HepG2 (cell line): Measurements from ENCODE around the gene PYGO2. TPM values are rescaled to one million over a fixed set of nuclear protein-coding genes. Genes with fewer than 3 reads are reported as not detected.

Source experiments
- AHDC1 ChIP-seq: sonication (generic); formaldehyde crosslinking; IDR thresholded peaks from 2 replicates; pipeline ENCODE4 v1.5.1; 2020; ENCODE audit warnings: mild to moderate bottlenecking, missing genetic modification reagents, borderline replicate concordance
- GZF1 ChIP-seq: sonication (generic); formaldehyde crosslinking; IDR thresholded peaks from 2 replicates; pipeline ENCODE4 v1.5.1; 2020; ENCODE audit warnings: mild to moderate bottlenecking, missing genetic modification reagents
- HNRNPUL1 ChIP-seq: fragments of 200-400 bp; formaldehyde crosslinking; IDR thresholded peaks from 2 replicates; pipeline ENCODE4 v1.6.1; 2017; ENCODE audit warnings: low read depth, mild to moderate bottlenecking, low read length, moderate library complexity
- KLF12 ChIP-seq: sonication (generic); formaldehyde crosslinking; IDR thresholded peaks from 2 replicates; pipeline ENCODE4 v1.4.0; 2020; ENCODE audit warnings: missing genetic modification reagents, borderline replicate concordance
- MATR3 ChIP-seq: sonication (generic); formaldehyde crosslinking; IDR thresholded peaks from 2 replicates; pipeline ENCODE4 v1.4.0; 2020; ENCODE audit warnings: missing genetic modification reagents
- NCOR1 ChIP-seq: fragments of 200-600 bp; sonication (generic); IDR thresholded peaks from 2 replicates; pipeline ENCODE4 v1.7.0; 2017; ENCODE audit warnings: antibody characterized with exemption, low read length, borderline replicate concordance
- NFE2 ChIP-seq: sonication (generic); formaldehyde crosslinking; IDR thresholded peaks from 2 replicates; pipeline ENCODE4 v1.4.0; 2020; ENCODE audit warnings: missing genetic modification reagents
- POGZ ChIP-seq: sonication (generic); formaldehyde crosslinking; IDR thresholded peaks from 2 replicates; pipeline ENCODE4 v1.4.0; 2020; ENCODE audit warnings: mild to moderate bottlenecking, missing genetic modification reagents
- RBM22 ChIP-seq: fragments of 200-400 bp; formaldehyde crosslinking; optimal IDR thresholded peaks from 2 replicates; pipeline ENCODE3; 2017; ENCODE audit warnings: mild to moderate bottlenecking, low read length, moderate library complexity
- SMAD9 ChIP-seq: sonication (generic); formaldehyde crosslinking; IDR thresholded peaks from 2 replicates; pipeline ENCODE4 v1.5.1; 2020; ENCODE audit warnings: mild to moderate bottlenecking, missing genetic modification reagents
- THRA ChIP-seq: sonication (generic); formaldehyde crosslinking; IDR thresholded peaks from 2 replicates; pipeline ENCODE4 v1.4.0; 2020; ENCODE audit warnings: missing genetic modification reagents, borderline replicate concordance
- XBP1 ChIP-seq: sonication (generic); formaldehyde crosslinking; IDR thresholded peaks from 2 replicates; pipeline ENCODE4 v1.5.0; 2020; ENCODE audit warnings: missing genetic modification reagents
- ZBTB3 ChIP-seq: sonication (generic); formaldehyde crosslinking; IDR thresholded peaks from 2 replicates; pipeline ENCODE4 v1.4.0; 2020; ENCODE audit warnings: low read depth, mild to moderate bottlenecking, moderate library complexity, missing genetic modification reagents, borderline replicate concordance
- ZBTB42 ChIP-seq: sonication (generic); formaldehyde crosslinking; IDR thresholded peaks from 2 replicates; pipeline ENCODE4 v1.5.0; 2020; ENCODE audit warnings: mild to moderate bottlenecking, missing genetic modification reagents
- ZNF232 ChIP-seq: sonication (generic); formaldehyde crosslinking; IDR thresholded peaks from 2 replicates; pipeline ENCODE4 v1.4.0; 2020; ENCODE audit warnings: missing genetic modification reagents, borderline replicate concordance
- ZNF577 ChIP-seq: sonication (generic); formaldehyde crosslinking; IDR thresholded peaks from 2 replicates; pipeline ENCODE4 v1.4.0; 2020; ENCODE audit warnings: mild to moderate bottlenecking, low read depth, missing genetic modification reagents, borderline replicate concordance
- ZNF772 ChIP-seq: sonication (generic); formaldehyde crosslinking; IDR thresholded peaks from 2 replicates; pipeline ENCODE4 v1.5.0; 2020; ENCODE audit warnings: mild to moderate bottlenecking, missing genetic modification reagents
- polyA plus RNA-seq, 8 experiments: library from polyadenylated mRNA; depleted of rRNA in 3 of 8; stranded (reverse) in 7 of 8; unstranded in 1 of 8; fragments of >200 nt; fragmentation: Illumina TruSeq in 4 of 8; extraction: Trizol in 4 of 8; gene quantifications; 2 replicates each; pipeline versions ENCODE4 v1.2.1 to v1.2.3, GENCODE V29; 2011 to 2016; ENCODE audit warnings: low read depth in 4 of 8, missing spikeins in 1 of 8, mixed read lengths in 1 of 8; ENCODE audit not compliant: insufficient read depth in 1 of 8
- total RNA-seq, 5 experiments: library from RNA; depleted of rRNA; stranded (reverse); fragments of >200 nt; fragmentation: Illumina TruSeq; extraction: Trizol; gene quantifications; 2 replicates each; pipeline ENCODE4 v1.2.3, GENCODE V29; 2016; ENCODE audit warnings: low read depth in 1 of 5
- TF ChIP-seq, protein P1 (sequence below): sonication (generic); formaldehyde crosslinking; IDR thresholded peaks from 2 replicates; pipeline ENCODE4 v1.4.0; 2020; ENCODE audit warnings: missing genetic modification reagents
- TF ChIP-seq, protein P2 (sequence below): sonication (generic); formaldehyde crosslinking; IDR thresholded peaks from 2 replicates; pipeline ENCODE4 v1.8.1; 2022; ENCODE audit warnings: mild to moderate bottlenecking, missing genetic modification reagents

Gene PYGO2
- total and polyA plus RNA-seq, 2 of the 13 experiments (the other 11 are each of a cell fraction or from before 2014, with no cell fraction given): 20.3 to 21.8 TPM

DNA sequence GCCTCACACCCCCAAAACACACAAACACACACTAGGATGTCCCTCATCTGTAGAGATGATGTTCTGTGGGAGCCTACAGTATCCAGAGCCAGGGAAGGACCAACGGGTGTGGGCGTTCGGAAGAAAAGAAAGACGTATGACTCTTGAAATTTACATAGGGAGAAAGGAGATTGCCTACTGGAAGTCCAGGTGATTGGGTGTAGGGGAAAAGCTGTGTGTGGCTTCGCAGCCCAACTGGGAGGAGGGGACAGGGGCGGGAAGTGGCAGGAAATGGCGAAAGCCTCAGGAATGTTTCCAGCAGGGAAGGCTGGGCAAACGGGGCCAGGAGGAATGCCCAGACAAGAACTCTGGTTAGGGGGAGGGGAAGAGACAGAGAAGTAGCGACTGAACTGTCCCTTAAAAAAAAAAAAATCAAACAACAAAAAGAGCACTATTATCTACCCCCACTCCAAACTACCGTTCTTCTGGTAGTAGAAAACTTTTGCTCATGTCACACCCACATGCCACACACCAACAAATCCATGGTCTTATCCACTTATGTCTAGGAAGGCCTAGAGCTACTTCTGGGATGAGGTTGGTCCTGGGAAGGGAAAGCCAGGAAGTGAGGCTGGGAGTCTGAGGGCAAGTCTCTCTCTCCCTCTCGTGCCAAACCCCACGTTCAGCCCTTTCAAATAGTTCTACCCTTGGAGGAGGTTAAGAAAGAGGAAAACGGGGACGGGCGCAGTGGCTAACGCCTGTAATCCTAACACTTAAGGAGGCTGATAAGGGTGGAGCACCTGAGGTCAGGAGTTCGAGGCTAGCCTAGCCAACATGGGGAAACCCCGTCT is 11.1 kb upstream of the PYGO2 start (continued):
- TF ChIP-seq THRA (CRISPR knock-in tag): no peak
- no peak for TF ChIP-seq MATR3 (CRISPR knock-in tag)
- TF ChIP-seq NCOR1: 0 out of 2 replicates have a peak, but pooled peaks have one; percentile 33
- TF ChIP-seq POGZ (CRISPR knock-in tag): no peak
- no peak for TF ChIP-seq ZBTB3 (CRISPR knock-in tag)
- TF ChIP-seq HNRNPUL1: no peak
- no peak for TF ChIP-seq GZF1 (CRISPR knock-in tag)
- TF ChIP-seq ZBTB42: no peak
- no peak for TF ChIP-seq ZNF577 (CRISPR knock-in tag)
- 0 out of 2 replicates have a peak, but pooled peaks have one; percentile 25 for TF ChIP-seq KLF12 (CRISPR knock-in tag)
- TF ChIP-seq SMAD9 (CRISPR knock-in tag): no peak
- TF ChIP-seq ZNF772: peak; percentile 39; the same call in 1 of the 2 replicates
- TF ChIP-seq XBP1 (CRISPR knock-in tag): no peak
- TF ChIP-seq RBM22: no peak
- TF ChIP-seq NFE2: no peak
- peak; percentile 35; the same call in 1 of the 2 replicates for TF ChIP-seq AHDC1 (CRISPR knock-in tag)
- TF ChIP-seq, protein P1, sequence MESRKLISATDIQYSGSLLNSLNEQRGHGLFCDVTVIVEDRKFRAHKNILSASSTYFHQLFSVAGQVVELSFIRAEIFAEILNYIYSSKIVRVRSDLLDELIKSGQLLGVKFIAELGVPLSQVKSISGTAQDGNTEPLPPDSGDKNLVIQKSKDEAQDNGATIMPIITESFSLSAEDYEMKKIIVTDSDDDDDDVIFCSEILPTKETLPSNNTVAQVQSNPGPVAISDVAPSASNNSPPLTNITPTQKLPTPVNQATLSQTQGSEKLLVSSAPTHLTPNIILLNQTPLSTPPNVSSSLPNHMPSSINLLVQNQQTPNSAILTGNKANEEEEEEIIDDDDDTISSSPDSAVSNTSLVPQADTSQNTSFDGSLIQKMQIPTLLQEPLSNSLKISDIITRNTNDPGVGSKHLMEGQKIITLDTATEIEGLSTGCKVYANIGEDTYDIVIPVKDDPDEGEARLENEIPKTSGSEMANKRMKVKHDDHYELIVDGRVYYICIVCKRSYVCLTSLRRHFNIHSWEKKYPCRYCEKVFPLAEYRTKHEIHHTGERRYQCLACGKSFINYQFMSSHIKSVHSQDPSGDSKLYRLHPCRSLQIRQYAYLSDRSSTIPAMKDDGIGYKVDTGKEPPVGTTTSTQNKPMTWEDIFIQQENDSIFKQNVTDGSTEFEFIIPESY (CRISPR knock-in tag): no peak
- peak; percentile 65; the same call in 1 of the 2 replicates for TF ChIP-seq ZNF232 (CRISPR knock-in tag)
- TF ChIP-seq, protein P2, sequence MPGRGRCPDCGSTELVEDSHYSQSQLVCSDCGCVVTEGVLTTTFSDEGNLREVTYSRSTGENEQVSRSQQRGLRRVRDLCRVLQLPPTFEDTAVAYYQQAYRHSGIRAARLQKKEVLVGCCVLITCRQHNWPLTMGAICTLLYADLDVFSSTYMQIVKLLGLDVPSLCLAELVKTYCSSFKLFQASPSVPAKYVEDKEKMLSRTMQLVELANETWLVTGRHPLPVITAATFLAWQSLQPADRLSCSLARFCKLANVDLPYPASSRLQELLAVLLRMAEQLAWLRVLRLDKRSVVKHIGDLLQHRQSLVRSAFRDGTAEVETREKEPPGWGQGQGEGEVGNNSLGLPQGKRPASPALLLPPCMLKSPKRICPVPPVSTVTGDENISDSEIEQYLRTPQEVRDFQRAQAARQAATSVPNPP (CRISPR knock-in tag): no peak
